HepG2 (cell line): ENCODE results near the gene RPUSD3. TPM values are rescaled to one million over a fixed set of nuclear protein-coding genes. Genes with fewer than 3 reads are reported as not detected.

Experiments
- ATAC-seq: fragments of 200-7000 bp; cut with Tn5 transposase; 3 replicates; pipeline ENCODE4 v1.9.1; 2020; ENCODE audit warnings: mild to moderate bottlenecking, moderate library complexity
- BruUV-seq: library from RNA; stranded (reverse); fragments of 400-500 nt; replicated peaks from 2 replicates; lab custom pipeline; 2021; lab: Mats Ljungman, UMichigan
- CTCF ChIA-PET: fragments of 300-600 bp; formaldehyde crosslinking; extraction: SDS; loops from one replicate; lab custom pipeline; 2021; ENCODE audit warnings: low total read pairs, inconsistent platforms, low intra/inter-chr PET ratio; lab: Yijun Ruan, JAX
- POLR2A ChIA-PET: fragments of 350-600 bp; sonication (Branson Sonifier 250); formaldehyde crosslinking; loops from one replicate; lab custom pipeline; 2020; ENCODE audit warnings: antibody characterized with exemption, inconsistent platforms; lab: Yijun Ruan, JAX
- DNase-seq: peaks from one replicate; pipeline ENCODE4 v3.0.0-alpha.2; 2015; ENCODE audit warnings: low spot score
- FAIRE-seq: peaks from 3 replicates; lab custom pipeline; 2011; peaks lifted over from hg19 to GRCh38; lab: Jason Lieb, UNC
- H2AFZ ChIP-seq: one replicate; pipeline ENCODE4 v1.6.1; 2011; ENCODE audit warnings: low read length, inconsistent platforms
- H3K27ac ChIP-seq: fragments of 300-600 bp; 3 replicates; pipeline ENCODE4 v1.8.0; 2011; ENCODE audit warnings: mixed run types, mild to moderate bottlenecking, mixed read lengths, low read length, inconsistent platforms; ENCODE audit not compliant: insufficient read depth; ENCODE audit errors: extremely low read length
- H3K27me3 ChIP-seq, 2 experiments: fragments of 200-600 bp in 1 of 2; 2 replicates in 1 of 2; 3 replicates in 1 of 2; pipeline versions ENCODE4 v1.6.0 to v1.8.0; 2011; ENCODE audit warnings: low read length in 2 of 2, mild to moderate bottlenecking in 2 of 2, moderate library complexity in 2 of 2, inconsistent platforms in 1 of 2; ENCODE audit not compliant: insufficient read depth in 2 of 2, control insufficient read depth in 1 of 2
- H3K36me3 ChIP-seq, 2 experiments: fragments of 200-600 bp in 1 of 2; replicated peaks in 1 of 2; 2 replicates in 1 of 2; 3 replicates in 1 of 2; pipeline versions ENCODE4 v1.5.1 to v1.8.0; 2011; ENCODE audit warnings: low read length in 2 of 2, inconsistent platforms in 1 of 2; ENCODE audit not compliant: insufficient read depth in 2 of 2, control insufficient read depth in 1 of 2
- H3K4me1 ChIP-seq: 2 replicates; pipeline ENCODE4 v1.5.1; 2012; ENCODE audit warnings: low read length, inconsistent platforms; ENCODE audit not compliant: insufficient read depth
- H3K4me2 ChIP-seq: 2 replicates; pipeline ENCODE4 v1.6.0; 2011; ENCODE audit warnings: low read depth, low read length, inconsistent platforms
- H3K4me3 ChIP-seq, 3 experiments: fragments of 200-600 bp in 1 of 3; sonication (generic), shearing (Covaris generic) in 1 of 3; replicated peaks in 1 of 3; 2 replicates each; pipeline ENCODE4 v1.5.1; 2011 to 2016; ENCODE audit warnings: low read length in 3 of 3, inconsistent platforms in 2 of 3, low read depth in 2 of 3, mild to moderate bottlenecking in 2 of 3, control low read depth in 1 of 3, mixed read lengths in 1 of 3; ENCODE audit not compliant: insufficient read depth in 1 of 3
- H3K79me2 ChIP-seq: one replicate; pipeline ENCODE4 v1.6.1; 2011; ENCODE audit warnings: low read length, inconsistent platforms; ENCODE audit not compliant: insufficient read depth
- H3K9ac ChIP-seq: 2 replicates; pipeline ENCODE4 v1.6.0; 2011; ENCODE audit warnings: mild to moderate bottlenecking, low read depth, low read length, inconsistent platforms; ENCODE audit not compliant: insufficient read depth
- H3K9me3 ChIP-seq: 2 replicates; pipeline ENCODE4 v1.5.1; 2012; ENCODE audit warnings: mild to moderate bottlenecking, low read length
- H4K20me1 ChIP-seq: 2 replicates; pipeline ENCODE4 v1.6.0; 2011; ENCODE audit warnings: inconsistent platforms, mild to moderate bottlenecking, low read length, moderate library complexity; ENCODE audit not compliant: insufficient read depth
- IKZF4 ChIP-seq: sonication (generic); formaldehyde crosslinking; IDR thresholded peaks from 2 replicates; pipeline ENCODE4 v1.5.1; 2020; ENCODE audit warnings: borderline replicate concordance, mild to moderate bottlenecking, low read depth, missing genetic modification reagents; ENCODE audit errors: not compliant biosample characterization
- IKZF5 ChIP-seq: IDR thresholded peaks from 2 replicates; pipeline ENCODE4 v1.6.1; 2018; ENCODE audit warnings: missing genetic modification reagents, mild to moderate bottlenecking, missing compliant biosample characterization
- PRDM10 ChIP-seq: sonication (generic); formaldehyde crosslinking; IDR thresholded peaks from 2 replicates; pipeline ENCODE4 v1.4.0; 2020; ENCODE audit warnings: low read depth, missing genetic modification reagents
- TOPORS ChIP-seq: sonication (generic); formaldehyde crosslinking; IDR thresholded peaks from 2 replicates; pipeline ENCODE4 v1.8.0; 2023; ENCODE audit warnings: mild to moderate bottlenecking, missing genetic modification reagents
- ZBTB46 ChIP-seq: sonication (generic); formaldehyde crosslinking; IDR thresholded peaks from 2 replicates; pipeline ENCODE4 v1.4.0; 2020; ENCODE audit warnings: mild to moderate bottlenecking, missing genetic modification reagents, borderline replicate concordance
- in situ Hi-C: cut with HindIII; loops from 2 replicates; pipeline ENCODE4 v1.10.0; 2017; ENCODE audit warnings: low pct_unique_long_range_greater_than_20kb; ENCODE audit not compliant: extremely low pct_ligation_motif_present
- intact Hi-C: fragments of 100-400 bp; cut with micrococcal nuclease; formaldehyde crosslinking; loops from one replicate; pipeline ENCODE4 v1.10.0; 2022; ENCODE audit not compliant: unreplicated experiment
- polyA plus RNA-seq, 8 experiments: library from polyadenylated mRNA; depleted of rRNA in 3 of 8; stranded (reverse) in 7 of 8; unstranded in 1 of 8; fragments of >200 nt; fragmentation: Illumina TruSeq in 4 of 8; extraction: Trizol in 4 of 8; gene quantifications; 2 replicates each; pipeline versions ENCODE4 v1.2.1 to v1.2.3, GENCODE V29; 2011 to 2016; ENCODE audit warnings: low read depth in 4 of 8, missing spikeins in 1 of 8, mixed read lengths in 1 of 8; ENCODE audit not compliant: insufficient read depth in 1 of 8
- total RNA-seq, 5 experiments: library from RNA; depleted of rRNA; stranded (reverse); fragments of >200 nt; fragmentation: Illumina TruSeq; extraction: Trizol; gene quantifications; 2 replicates each; pipeline ENCODE4 v1.2.3, GENCODE V29; 2016; ENCODE audit warnings: low read depth in 1 of 5

RPUSD3 gene
- total and polyA plus RNA-seq, 2 of the 13 experiments (the other 11 are each of a cell fraction or from before 2014, with no cell fraction given): 32.1 to 48.7 TPM

GRCh38 chr3:9887480-9887879 lies 43.7 kb upstream of the RPUSD3 start (continued):
- no peak for TF ChIP-seq PRDM10 (CRISPR knock-in tag)
- no peak for TF ChIP-seq ZBTB46 (CRISPR knock-in tag)

GRCh38 chr3:9886328-9886727 lies 42.5 kb upstream of the RPUSD3 start:
- no peaks in the 10 kb centered on the region for H3K9me3 ChIP-seq
- intact Hi-C loops (no loop called here), in situ Hi-C loops (no loop called here)
- peaks cover 9% of the 10 kb centered on the region for H3K79me2 ChIP-seq
- BruUV-seq: no TSS peak
- FAIRE-seq: no peak
- CTCF ChIA-PET: no interaction called here
- H3K9ac ChIP-seq: no peak overlapping the region
- H3K27ac ChIP-seq: no peak overlapping the region
- H3K4me1 ChIP-seq: peaks cover 35% of the 10 kb centered on the region
- DNase-seq: no peak
- no peaks in the 10 kb centered on the region for H4K20me1 ChIP-seq
- H3K4me2 ChIP-seq: no peak overlapping the region
- POLR2A ChIA-PET: interaction anchor here (1.0 to 1.2 kb wide), 2 partner anchors 12 to 22 kb away, joined by 3 to 4 read pairs; no protein-coding TSS in a partner anchor
- no peak overlapping the region for H2AFZ ChIP-seq
- no peaks in the 10 kb centered on the region for H3K36me3 ChIP-seq
- ATAC-seq: no peak
- no peak for TF ChIP-seq IKZF4 (CRISPR knock-in tag)
- TF ChIP-seq IKZF5 (CRISPR knock-in tag): no peak
- TF ChIP-seq TOPORS: no peak
- no peaks in the 10 kb centered on the region; a peak in 1 of 5 replicates for H3K27me3 ChIP-seq
- no peak overlapping the region for H3K4me3 ChIP-seq
